Activated naive CD8-positive, alpha-beta T cell treated with anti-CD3 and anti-CD28 coated beads, Interleukin-2, amount 50 U/mL, for 24 hours (primary cell): ENCODE results near the gene ST8SIA4.

Source experiments
- ATAC-seq: fragments of 150-1000 bp; cut with Tn5 transposase; one replicate; pipeline ENCODE4 v1.10.0; 2021
- DNase-seq: peaks from one replicate; pipeline ENCODE4 v3.0.0; 2021
- H3K27ac Mint-ChIP-seq: one replicate; pipeline ENCODE4 v1.8.0; 2021; ENCODE audit warnings: mild to moderate bottlenecking, mixed read lengths
- H3K27me3 Mint-ChIP-seq: one replicate; pipeline ENCODE4 v1.8.0; 2021; ENCODE audit warnings: mixed read lengths
- H3K36me3 Mint-ChIP-seq: one replicate; pipeline ENCODE4 v1.8.0; 2021; ENCODE audit warnings: low read depth, mixed read lengths
- H3K4me1 Mint-ChIP-seq: one replicate; pipeline ENCODE4 v1.8.0; 2021; ENCODE audit warnings: mixed read lengths
- H3K4me3 Mint-ChIP-seq: one replicate; pipeline ENCODE4 v1.8.0; 2021; ENCODE audit warnings: mild to moderate bottlenecking, moderate library complexity, mixed read lengths
- H3K9me3 Mint-ChIP-seq: one replicate; pipeline ENCODE4 v1.8.0; 2021; ENCODE audit warnings: mixed read lengths

The ST8SIA4 gene

GRCh38 chr5:100896054-100896453, 7.0 kb downstream of the ST8SIA4 start:
- ATAC-seq = no peak
- DNase-seq = no peak
- Mint-ChIP-seq H3K36me3 (peaks cover 55% of the 10 kb centered on the region), H3K27ac (peak overlapping the region; percentile 78), H3K4me3 (no peak overlapping the region), H3K4me1 (peaks cover 69% of the 10 kb centered on the region), H3K27me3 (no peaks in the 10 kb centered on the region), H3K9me3 (peaks cover 8% of the 10 kb centered on the region)

DNA sequence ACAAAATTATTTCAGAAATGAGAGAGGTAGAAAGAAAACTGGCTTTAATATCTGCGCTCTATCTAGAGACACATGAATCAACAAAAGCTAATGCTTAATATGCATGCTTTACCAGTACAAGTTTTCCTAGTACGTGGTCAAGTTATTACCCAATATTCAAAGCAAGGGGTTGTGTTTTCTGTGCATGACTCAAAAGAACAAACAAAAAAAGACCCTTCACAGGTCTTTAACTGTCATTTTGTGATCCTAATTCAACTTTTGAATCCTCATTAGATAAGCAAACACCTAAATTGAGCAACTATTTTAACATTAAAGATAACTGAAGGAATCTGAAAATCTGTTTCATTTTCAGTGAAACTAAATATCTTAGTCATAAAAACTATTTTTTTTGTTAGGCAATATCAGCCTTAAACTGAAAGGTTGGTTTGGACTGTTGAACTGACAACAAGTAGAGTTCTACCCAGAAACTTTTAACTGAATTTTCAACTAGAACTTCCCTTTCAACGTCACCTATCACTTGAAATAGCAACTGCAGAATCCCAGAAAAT, 12.5 kb downstream of the ST8SIA4 start:
- Mint-ChIP-seq H3K27ac (peak overlapping the region; percentile 95), H3K36me3 (peaks cover 49% of the 10 kb centered on the region), H3K4me3 (peak overlapping the region; percentile 74), H3K27me3 (no peaks in the 10 kb centered on the region), H3K4me1 (peaks cover 76% of the 10 kb centered on the region), H3K9me3 (peaks cover under 1% of the 10 kb centered on the region)
- DNase-seq = no peak
- ATAC-seq = peak; percentile 86

DNA sequence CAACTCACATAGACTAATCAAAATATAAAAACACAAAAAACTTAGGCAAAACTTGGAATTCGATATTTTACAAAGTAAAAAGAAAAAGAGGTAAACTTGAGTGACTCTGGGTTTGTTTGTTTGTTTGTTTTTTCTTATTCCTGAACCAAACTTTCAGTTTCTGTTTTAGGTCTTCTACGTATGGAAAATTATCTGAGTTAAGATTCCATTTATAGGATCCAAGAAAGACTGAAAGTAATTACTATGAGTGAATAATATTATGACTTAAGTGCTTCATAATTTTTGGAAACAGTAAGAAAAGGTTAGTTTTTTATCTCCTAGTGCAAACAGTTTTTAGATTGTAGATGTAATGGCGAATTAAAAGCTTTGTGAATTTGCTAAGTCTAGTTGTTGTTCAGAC, 13.2 kb downstream of the ST8SIA4 start:
- Mint-ChIP-seq H3K27me3 (no peaks in the 10 kb centered on the region), H3K4me1 (peaks cover 72% of the 10 kb centered on the region), H3K4me3 (peak overlapping the region; percentile 74), H3K27ac (peak overlapping the region; percentile 95), H3K9me3 (no peaks in the 10 kb centered on the region), H3K36me3 (peaks cover 46% of the 10 kb centered on the region)
- DNase-seq (no peak), ATAC-seq (no peak)

DNA sequence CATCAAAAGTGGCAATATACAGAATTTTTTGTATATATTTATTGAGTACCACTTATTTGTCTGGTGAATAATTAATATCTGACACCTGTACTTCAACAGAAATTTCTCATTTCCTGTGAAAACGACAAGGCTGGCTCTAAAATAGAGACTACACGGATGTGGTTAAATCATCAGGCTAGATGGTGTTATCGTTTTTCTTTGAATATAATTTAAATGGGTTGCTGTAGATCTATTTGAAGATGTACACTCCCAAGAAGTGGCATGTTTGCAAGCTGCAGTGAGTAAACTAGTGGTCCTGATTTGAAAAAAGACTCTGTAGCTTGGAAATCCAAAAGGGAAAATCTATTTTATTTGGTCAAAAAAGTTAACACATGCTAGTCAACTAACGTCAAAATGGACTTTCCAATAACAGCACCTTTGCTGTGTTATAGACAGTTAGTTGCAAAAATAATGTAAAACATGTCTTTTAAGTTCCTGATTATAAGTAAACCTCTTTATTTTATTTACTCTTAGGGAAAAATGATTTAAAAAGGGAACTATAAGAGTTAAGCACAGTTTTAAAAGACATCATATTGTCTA, 13.8 kb downstream of the ST8SIA4 start:
- H3K9me3 Mint-ChIP-seq = peaks cover 2% of the 10 kb centered on the region
- DNase-seq (no peak), ATAC-seq (peak; percentile 56)
- peaks cover 72% of the 10 kb centered on the region for H3K4me1 Mint-ChIP-seq
- peak overlapping the region; percentile 74 for H3K4me3 Mint-ChIP-seq
- H3K36me3 Mint-ChIP-seq = peaks cover 46% of the 10 kb centered on the region
- H3K27ac Mint-ChIP-seq = peak overlapping the region; percentile 95
- H3K27me3 Mint-ChIP-seq = no peaks in the 10 kb centered on the region

DNA sequence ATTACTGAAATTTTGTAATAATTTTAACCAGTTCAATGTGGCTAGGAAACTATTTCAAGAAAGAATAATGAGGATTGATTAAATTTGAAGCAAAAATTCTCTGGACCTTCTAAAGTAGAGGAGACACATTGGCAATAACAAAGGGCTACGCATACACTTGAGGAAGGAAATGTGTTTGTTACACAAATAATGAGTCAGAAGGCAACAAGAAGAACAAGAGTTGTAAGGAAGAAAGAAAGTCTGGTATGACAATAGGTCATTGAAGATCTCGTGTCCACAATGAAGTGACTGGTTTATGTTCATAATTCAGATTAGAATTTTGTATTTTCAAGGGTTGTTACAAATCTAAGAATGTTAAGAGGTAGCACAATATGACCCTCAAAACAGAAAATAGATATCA, 25.8 kb downstream of the ST8SIA4 start:
- Mint-ChIP-seq H3K27me3 (no peaks in the 10 kb centered on the region), H3K9me3 (peaks cover 7% of the 10 kb centered on the region), H3K36me3 (peaks cover 71% of the 10 kb centered on the region), H3K27ac (no peak overlapping the region), H3K4me3 (no peak overlapping the region), H3K4me1 (peaks cover 38% of the 10 kb centered on the region)
- DNase-seq (no peak), ATAC-seq (no peak)

DNA sequence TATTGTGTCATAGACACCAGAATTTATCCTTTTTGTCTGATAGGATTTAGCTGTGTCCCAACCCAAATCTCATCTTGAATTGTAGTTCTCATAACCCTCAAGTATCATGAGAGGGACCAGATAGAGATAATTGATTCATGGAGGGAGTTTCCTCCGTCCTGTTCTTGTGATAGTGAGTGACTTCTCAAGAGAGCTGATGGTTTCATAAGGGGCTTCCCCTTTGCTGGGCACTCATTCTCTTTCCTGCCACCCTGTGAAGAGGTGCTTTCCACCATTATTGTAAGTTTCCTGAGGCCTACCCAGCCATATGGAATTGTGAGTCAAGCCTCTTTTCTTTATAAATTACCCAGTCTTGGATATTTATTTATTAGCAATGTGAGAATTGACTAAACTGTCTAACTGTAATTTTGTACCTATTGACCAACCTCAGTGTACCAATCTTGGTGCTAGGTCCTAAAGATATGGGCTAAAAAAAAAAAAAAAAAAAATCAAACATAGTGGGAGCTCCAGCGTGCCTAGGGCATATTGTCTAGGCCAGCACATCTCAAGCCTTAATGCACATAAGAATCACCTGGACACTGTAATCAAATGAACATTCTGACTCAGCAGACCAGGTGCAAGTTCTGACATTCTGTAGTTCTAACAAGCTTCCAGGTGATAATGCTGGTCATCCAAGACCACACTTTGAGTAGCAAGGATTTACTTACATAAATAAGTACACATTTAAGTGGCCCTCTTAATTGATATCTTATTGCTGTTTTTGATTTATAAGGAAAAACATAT, 30.5 kb downstream of the ST8SIA4 start:
- ATAC-seq (peak; percentile 99), DNase-seq (peak; percentile 15)
- Mint-ChIP-seq H3K4me3 (no peak overlapping the region), H3K36me3 (peaks cover 74% of the 10 kb centered on the region), H3K9me3 (peaks cover 3% of the 10 kb centered on the region), H3K27ac (peak overlapping the region; percentile 65), H3K27me3 (no peaks in the 10 kb centered on the region), H3K4me1 (peaks cover 58% of the 10 kb centered on the region)

DNA sequence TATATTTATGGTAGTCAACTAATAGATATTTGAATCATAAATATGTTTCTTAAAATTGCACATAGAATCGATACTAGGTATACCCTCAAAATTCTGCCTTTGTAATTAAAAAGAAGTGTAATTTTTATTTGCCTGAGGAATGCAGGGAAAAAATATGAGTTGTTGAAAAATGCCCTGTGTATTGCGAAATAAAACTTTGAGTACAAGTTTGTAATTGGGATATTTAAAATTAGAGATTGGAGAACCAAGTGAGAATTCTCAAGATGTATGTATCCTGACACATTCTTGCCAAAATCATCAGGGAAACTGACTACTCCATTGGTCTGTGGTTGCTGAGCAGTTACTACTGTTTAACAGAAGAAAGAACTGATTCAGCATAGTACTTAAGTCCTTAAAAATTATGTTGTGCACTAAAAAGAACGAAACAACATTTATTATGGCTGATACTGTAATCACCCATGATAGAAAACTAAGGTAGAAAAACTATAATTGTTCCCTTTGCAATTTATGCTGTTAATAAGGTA, 36.0 kb downstream of the ST8SIA4 start:
- peaks cover 71% of the 10 kb centered on the region for H3K36me3 Mint-ChIP-seq
- H3K4me1 Mint-ChIP-seq = peaks cover 65% of the 10 kb centered on the region
- peaks cover 10% of the 10 kb centered on the region for H3K9me3 Mint-ChIP-seq
- no peaks in the 10 kb centered on the region for H3K27me3 Mint-ChIP-seq
- no peak overlapping the region for H3K4me3 Mint-ChIP-seq
- DNase-seq = no peak
- no peak for ATAC-seq
- peak overlapping the region; percentile 25 for H3K27ac Mint-ChIP-seq

DNA sequence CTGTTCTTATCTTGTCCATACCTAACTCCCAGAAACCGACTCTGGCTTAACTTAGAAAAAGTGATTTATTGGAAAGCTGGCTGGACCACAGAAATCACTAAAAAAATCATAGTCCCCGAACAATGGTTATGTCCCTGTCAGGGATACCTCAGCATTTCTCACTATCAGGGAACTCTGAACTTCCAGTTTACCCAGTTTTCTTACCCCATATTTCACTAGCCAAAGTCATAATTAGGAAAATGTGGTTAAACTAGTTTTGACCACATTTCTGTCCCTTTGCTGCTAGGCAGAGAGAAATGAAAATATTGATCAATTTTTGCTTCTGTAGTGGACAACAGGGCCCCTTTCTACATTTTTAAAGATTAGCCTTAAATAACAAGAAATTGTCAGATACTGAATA, 38.2 kb downstream of the ST8SIA4 start:
- H3K4me1 Mint-ChIP-seq = peaks cover 71% of the 10 kb centered on the region
- no peaks in the 10 kb centered on the region for H3K27me3 Mint-ChIP-seq
- peaks cover 73% of the 10 kb centered on the region for H3K36me3 Mint-ChIP-seq
- H3K27ac Mint-ChIP-seq = peak overlapping the region; percentile 11
- no peak overlapping the region for H3K4me3 Mint-ChIP-seq
- H3K9me3 Mint-ChIP-seq = peaks cover 10% of the 10 kb centered on the region
- DNase-seq = no peak
- ATAC-seq = no peak

DNA sequence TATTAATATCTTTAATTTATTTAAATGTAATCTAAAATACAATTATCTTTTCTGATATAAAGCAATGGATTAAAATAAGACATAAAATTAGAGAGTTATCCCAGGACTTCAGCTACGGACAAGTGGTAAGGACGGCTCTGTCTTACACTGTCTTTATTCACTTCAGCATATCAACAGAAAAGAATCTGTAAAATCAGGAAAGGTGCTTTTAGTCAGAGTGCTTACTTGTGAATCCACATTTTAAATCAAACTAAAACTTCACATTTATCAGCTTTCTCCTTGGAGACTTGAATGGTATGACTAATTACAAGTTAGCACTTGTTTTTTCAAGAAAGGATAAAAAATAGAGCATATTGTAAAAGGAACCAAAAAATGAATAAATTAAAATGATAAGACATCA, 39.3 kb downstream of the ST8SIA4 start:
- Mint-ChIP-seq H3K4me1 (peaks cover 79% of the 10 kb centered on the region), H3K27ac (no peak overlapping the region), H3K27me3 (no peaks in the 10 kb centered on the region), H3K9me3 (peaks cover 7% of the 10 kb centered on the region), H3K36me3 (peaks cover 66% of the 10 kb centered on the region), H3K4me3 (no peak overlapping the region)
- no peak for ATAC-seq
- no peak for DNase-seq

- Mint-ChIP-seq H3K27me3 (no peaks in the 10 kb centered on the region), H3K9me3 (peaks cover 7% of the 10 kb centered on the region), H3K27ac (peak overlapping the region; percentile 95), H3K4me3 (peak overlapping the region; percentile 51), H3K4me1 (peaks cover 74% of the 10 kb centered on the region), H3K36me3 (peaks cover 57% of the 10 kb centered on the region)
- DNase-seq (no peak), ATAC-seq (peak; percentile 35)
These were observed 41.9 kb downstream of the ST8SIA4 start for GRCh38 chr5:100861148-100861547.

DNA sequence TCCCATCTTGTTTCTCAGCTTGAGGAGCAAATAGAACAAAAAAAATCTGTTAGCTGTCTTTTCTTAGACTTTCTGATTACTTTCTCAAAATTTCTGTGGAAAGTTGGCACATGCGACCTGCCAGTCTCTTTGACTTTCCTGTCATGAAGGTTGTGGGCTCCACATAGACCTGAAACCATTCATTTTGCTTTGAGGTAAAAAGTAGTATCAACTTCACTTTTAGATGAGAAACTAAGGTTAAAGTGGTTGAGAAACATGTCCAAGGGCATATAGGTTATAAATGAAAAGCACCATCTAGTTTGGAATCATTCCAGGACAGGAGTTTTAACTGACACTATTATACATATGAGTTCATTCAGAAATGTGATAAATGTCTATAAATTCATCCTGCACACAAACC, 42.7 kb downstream of the ST8SIA4 start:
- Mint-ChIP-seq H3K27ac (peak overlapping the region; percentile 95), H3K4me3 (no peak overlapping the region), H3K27me3 (no peaks in the 10 kb centered on the region), H3K4me1 (peaks cover 75% of the 10 kb centered on the region), H3K9me3 (peaks cover 2% of the 10 kb centered on the region), H3K36me3 (peaks cover 58% of the 10 kb centered on the region)
- no peak for DNase-seq
- peak; percentile 84 for ATAC-seq

DNA sequence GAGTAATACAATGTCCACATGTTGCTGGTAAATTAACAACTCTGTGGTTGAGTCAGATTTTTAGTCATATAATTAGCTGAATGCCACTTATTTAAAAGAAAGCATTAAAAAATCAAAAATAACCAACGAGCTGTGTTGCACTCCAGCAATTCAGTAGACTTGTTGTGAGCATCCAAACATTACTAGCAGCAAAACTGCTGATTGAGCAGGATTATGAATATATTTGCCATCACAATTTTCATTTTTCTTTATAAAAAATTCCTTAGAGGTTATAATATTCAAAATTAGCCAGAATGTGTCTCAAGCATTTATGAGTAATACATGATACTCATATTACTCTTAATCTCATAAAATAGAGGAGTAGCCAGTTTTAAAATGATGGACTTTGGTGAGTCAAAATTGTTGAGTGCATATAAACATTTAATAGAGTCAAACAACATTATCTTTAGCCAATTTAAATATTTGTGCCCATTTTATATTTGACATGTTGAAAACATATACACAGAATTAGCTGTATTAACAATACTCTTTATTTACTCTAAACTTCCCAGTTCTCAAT, 44.0 kb downstream of the ST8SIA4 start:
- ATAC-seq = no peak
- Mint-ChIP-seq H3K27me3 (no peaks in the 10 kb centered on the region), H3K27ac (no peak overlapping the region), H3K36me3 (peaks cover 59% of the 10 kb centered on the region), H3K4me1 (peaks cover 80% of the 10 kb centered on the region), H3K9me3 (no peaks in the 10 kb centered on the region), H3K4me3 (no peak overlapping the region)
- no peak for DNase-seq

- DNase-seq (no peak), ATAC-seq (no peak)
- Mint-ChIP-seq H3K4me3 (no peak overlapping the region), H3K27me3 (no peaks in the 10 kb centered on the region), H3K27ac (peak overlapping the region; percentile 19), H3K4me1 (peaks cover 82% of the 10 kb centered on the region), H3K9me3 (no peaks in the 10 kb centered on the region), H3K36me3 (peaks cover 51% of the 10 kb centered on the region)
These were observed 46.6 kb downstream of the ST8SIA4 start for GRCh38 chr5:100856462-100856861.

GRCh38 chr5:100855937-100856430, 47.1 kb downstream of the ST8SIA4 start:
- Mint-ChIP-seq H3K4me1 (peaks cover 78% of the 10 kb centered on the region), H3K36me3 (peaks cover 47% of the 10 kb centered on the region), H3K4me3 (no peak overlapping the region), H3K27ac (no peak overlapping the region), H3K9me3 (no peaks in the 10 kb centered on the region), H3K27me3 (no peaks in the 10 kb centered on the region)
- no peak for ATAC-seq
- DNase-seq = no peak
